Right atrium auricular region (tissue), 2 donors: ENCODE results near the gene SCGB1D2. TPM values are rescaled to one million over a fixed set of nuclear protein-coding genes. Genes with fewer than 3 reads are reported as not detected.

ENCODE experiments used
- DNase-seq: peaks from one replicate; pipeline ENCODE4 v3.0.0-alpha.2; 2019; ENCODE audit warnings: low spot score
- H3K27ac ChIP-seq, 2 donors: fragments of 200-600 bp; sonication (generic); 1 replicate in 1 of 2; 2 replicates in 1 of 2; pipeline ENCODE4 v1.5.1; 2016 to 2019
- H3K27me3 ChIP-seq, 2 donors: fragments of 200-600 bp; sonication (generic); one replicate each; pipeline versions ENCODE4 v1.5.1 to v1.6.0; 2017 to 2019
- H3K36me3 ChIP-seq: fragments of 200-600 bp; sonication (generic); one replicate; pipeline ENCODE4 v1.5.1; 2016
- H3K4me1 ChIP-seq, 2 donors: fragments of 200-600 bp; sonication (generic); one replicate each; pipeline versions ENCODE4 v1.5.1 to v1.6.0; 2017 to 2019
- H3K4me3 ChIP-seq, 2 donors: fragments of 200-600 bp; sonication (generic); 1 replicate in 1 of 2; 2 replicates in 1 of 2; pipeline ENCODE4 v1.5.1; 2017 to 2019; ENCODE audit warnings: mild to moderate bottlenecking in 1 of 2, moderate library complexity in 1 of 2
- H3K9me3 ChIP-seq, 2 donors: fragments of 200-600 bp; sonication (generic); one replicate each; pipeline ENCODE4 v1.5.1; 2019
- total RNA-seq, 2 donors: library from RNA; depleted of rRNA; stranded (reverse); fragments of >200 nt; gene quantifications; one replicate each; pipeline ENCODE4 v1.1.0, GENCODE V29; 2016
- TF ChIP-seq, protein P1 (sequence below), 2 donors: fragments of 200-600 bp; sonication (generic); IDR thresholded peaks; one replicate each; pipeline ENCODE4 v1.5.1; 2019; ENCODE audit warnings: antibody characterized with exemption in 2 of 2

SCGB1D2 gene
- total RNA-seq, 2 donors from 2014 or later = not detected

DNA sequence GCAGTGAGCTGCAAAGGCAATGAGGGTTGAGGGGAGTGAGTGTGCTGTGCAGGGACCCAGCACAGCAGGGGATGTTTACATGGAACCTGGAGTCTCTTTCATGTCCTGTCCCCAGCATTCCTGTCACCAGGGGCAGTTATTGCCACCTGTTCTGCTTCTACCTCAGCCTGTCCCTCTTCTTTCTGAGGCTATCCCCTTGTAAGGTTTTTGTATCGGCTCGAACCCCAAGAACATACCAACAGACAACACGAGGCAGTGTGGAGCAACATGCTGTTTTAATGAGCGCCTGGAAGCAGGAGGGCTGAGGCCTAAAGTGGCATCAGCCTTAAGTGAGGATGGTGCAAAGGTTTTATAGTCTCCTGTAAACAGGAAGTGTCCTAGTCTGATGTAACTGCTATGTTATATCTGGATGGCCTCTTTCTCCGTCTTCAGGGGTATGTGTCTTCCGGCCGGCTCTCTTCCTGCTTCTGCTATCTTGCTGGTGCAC, 31.8 kb downstream of the SCGB1D2 start:
- no peak for DNase-seq
- no peaks in the 10 kb centered on the region for H3K27me3 ChIP-seq
- no peaks in the 10 kb centered on the region for H3K36me3 ChIP-seq
- no peaks in the 10 kb centered on the region for H3K4me1 ChIP-seq
- H3K9me3 ChIP-seq = no peaks in the 10 kb centered on the region
- TF ChIP-seq, protein P1, sequence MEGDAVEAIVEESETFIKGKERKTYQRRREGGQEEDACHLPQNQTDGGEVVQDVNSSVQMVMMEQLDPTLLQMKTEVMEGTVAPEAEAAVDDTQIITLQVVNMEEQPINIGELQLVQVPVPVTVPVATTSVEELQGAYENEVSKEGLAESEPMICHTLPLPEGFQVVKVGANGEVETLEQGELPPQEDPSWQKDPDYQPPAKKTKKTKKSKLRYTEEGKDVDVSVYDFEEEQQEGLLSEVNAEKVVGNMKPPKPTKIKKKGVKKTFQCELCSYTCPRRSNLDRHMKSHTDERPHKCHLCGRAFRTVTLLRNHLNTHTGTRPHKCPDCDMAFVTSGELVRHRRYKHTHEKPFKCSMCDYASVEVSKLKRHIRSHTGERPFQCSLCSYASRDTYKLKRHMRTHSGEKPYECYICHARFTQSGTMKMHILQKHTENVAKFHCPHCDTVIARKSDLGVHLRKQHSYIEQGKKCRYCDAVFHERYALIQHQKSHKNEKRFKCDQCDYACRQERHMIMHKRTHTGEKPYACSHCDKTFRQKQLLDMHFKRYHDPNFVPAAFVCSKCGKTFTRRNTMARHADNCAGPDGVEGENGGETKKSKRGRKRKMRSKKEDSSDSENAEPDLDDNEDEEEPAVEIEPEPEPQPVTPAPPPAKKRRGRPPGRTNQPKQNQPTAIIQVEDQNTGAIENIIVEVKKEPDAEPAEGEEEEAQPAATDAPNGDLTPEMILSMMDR (IDR thresholded peaks at IDR 0.05) = no peak
- no peak overlapping the region for H3K4me3 ChIP-seq
- H3K27ac ChIP-seq = no peak overlapping the region

DNA sequence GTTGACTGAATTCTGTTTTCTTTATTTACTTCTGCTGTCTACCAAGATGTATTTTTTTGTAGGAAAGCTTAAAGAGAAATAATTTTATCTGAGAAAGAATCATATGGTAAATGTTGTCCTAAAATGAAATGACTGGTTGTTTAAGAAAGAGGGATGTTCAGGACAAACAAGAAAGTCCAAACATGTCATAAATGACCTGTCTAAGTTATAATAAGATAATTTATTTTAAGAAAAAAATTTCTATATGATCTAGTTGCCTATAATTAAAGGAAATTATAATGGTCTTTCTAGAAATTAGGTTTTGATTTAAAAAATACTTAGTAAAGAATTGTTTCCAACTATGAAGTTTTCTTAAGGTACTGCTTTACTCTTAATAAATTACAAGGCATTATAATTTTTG, 38.4 kb downstream of the SCGB1D2 start:
- DNase-seq = no peak
- H3K27me3 ChIP-seq = no peaks in the 10 kb centered on the region
- no peaks in the 10 kb centered on the region for H3K4me1 ChIP-seq
- TF ChIP-seq, protein P1 (IDR thresholded peaks at IDR 0.05) = no peak
- no peaks in the 10 kb centered on the region for H3K36me3 ChIP-seq
- H3K9me3 ChIP-seq = no peaks in the 10 kb centered on the region
- H3K4me3 ChIP-seq = no peak overlapping the region
- H3K27ac ChIP-seq = no peak overlapping the region

Other genes starting within 250 kb of the SCGB1D2 start
- 1 to 10 TPM; 8.1 to 8.5 TPM for gene INCENP, start 118.2 kb upstream of the SCGB1D2 start, total RNA-seq
- not detected for gene SCGB1D1, start 52.0 kb upstream of the SCGB1D2 start, total RNA-seq
- not detected for gene SCGB2A1, start 33.6 kb upstream of the SCGB1D2 start, total RNA-seq
- gene SCGB2A2, start 27.9 kb downstream of the SCGB1D2 start, total RNA-seq = not detected
- not detected for gene SCGB1D4, start 56.8 kb downstream of the SCGB1D2 start, total RNA-seq
- gene ASRGL1, start 95.2 kb downstream of the SCGB1D2 start, total RNA-seq = 1 to 10 TPM in 1 of 2 donors, under 1 TPM in 1; 0.74 to 7.0 TPM
- gene SCGB1A1, start 176.8 kb downstream of the SCGB1D2 start, total RNA-seq = not detected